K562 (cell line): ENCODE measurements around the gene GALNT18. TPM values are rescaled to one million over a fixed set of nuclear protein-coding genes. Genes with fewer than 3 reads are reported as not detected.

Experiments
- ATAC-seq: fragments of 200-7000 bp; cut with Tn5 transposase; 3 replicates; pipeline ENCODE4 v1.9.1; 2020; ENCODE audit warnings: moderate library complexity
- BruUV-seq: library from RNA; stranded (reverse); fragments of 400-500 nt; replicated peaks from 2 replicates; lab custom pipeline; 2021; lab: Mats Ljungman, UMichigan
- CTCF ChIA-PET: fragments of 300-600 bp; formaldehyde crosslinking; extraction: SDS; loops from one replicate; lab custom pipeline; 2021; ENCODE audit warnings: low intra/inter-chr PET ratio; lab: Yijun Ruan, JAX
- POLR2A ChIA-PET: fragments of 300-600, 350-650 bp; sonication (Branson Sonifier 250); formaldehyde crosslinking; extraction: SDS; loops from one replicate; lab custom pipeline; 2021; ENCODE audit warnings: antibody characterized with exemption, inconsistent platforms; lab: Yijun Ruan, JAX
- DNase-seq, 4 experiments: peaks; one replicate each; pipeline versions ENCODE4 v3.0.0 to v3.0.0-alpha.2; 2011 to 2018; ENCODE audit warnings: low spot score in 3 of 4, mixed read lengths in 3 of 4; ENCODE audit errors: extremely low read depth in 1 of 4
- FAIRE-seq: peaks from 2 replicates; lab custom pipeline; 2011; peaks lifted over from hg19 to GRCh38; lab: Jason Lieb, UNC
- H2AFZ ChIP-seq: 2 replicates; pipeline ENCODE4 v1.6.0; 2011; ENCODE audit warnings: low read depth, low read length, control low read depth, inconsistent platforms
- H3K27ac ChIP-seq: fragments of 200-600 bp; 3 replicates; pipeline ENCODE4 v1.8.0; 2011; ENCODE audit warnings: low read depth, mild to moderate bottlenecking, control low read depth, inconsistent platforms, low read length, moderate library complexity, mixed read lengths; ENCODE audit errors: extremely low read depth
- H3K27me3 ChIP-seq, 2 experiments: fragments of 300-600 bp in 1 of 2; 2 replicates in 1 of 2; 3 replicates in 1 of 2; pipeline versions ENCODE4 v1.6.0 to v1.8.0; 2011; ENCODE audit warnings: inconsistent platforms in 2 of 2, low read length in 2 of 2, mild to moderate bottlenecking in 1 of 2, mixed read lengths in 1 of 2, moderate library complexity in 1 of 2; ENCODE audit not compliant: control insufficient read depth in 2 of 2, insufficient read depth in 2 of 2
- H3K36me3 ChIP-seq: fragments of 300-600 bp; 3 replicates; pipeline ENCODE4 v1.8.0; 2011; ENCODE audit warnings: mild to moderate bottlenecking, low read length, inconsistent platforms; ENCODE audit not compliant: control insufficient read depth, insufficient read depth
- H3K4me1 ChIP-seq, 2 experiments: fragments of 200-600 bp in 1 of 2; replicated peaks in 1 of 2; 2 replicates in 1 of 2; 3 replicates in 1 of 2; pipeline versions ENCODE4 v1.5.1 to v1.8.0; 2011; ENCODE audit warnings: inconsistent platforms in 2 of 2, low read length in 2 of 2, mild to moderate bottlenecking in 1 of 2, mixed read lengths in 1 of 2, moderate library complexity in 1 of 2; ENCODE audit not compliant: control insufficient read depth in 2 of 2, insufficient read depth in 2 of 2
- H3K4me2 ChIP-seq: 2 replicates; pipeline ENCODE4 v1.6.1; 2011; ENCODE audit warnings: low read length, control low read depth, inconsistent platforms, mixed read lengths; ENCODE audit not compliant: insufficient read depth
- H3K4me3 ChIP-seq: fragments of 200-600 bp; sonication (generic), shearing (Covaris generic); 2 replicates; pipeline ENCODE4 v1.5.1; 2016; ENCODE audit warnings: control low read depth, inconsistent platforms
- H3K79me2 ChIP-seq: fragments of 200-600 bp; 3 replicates; pipeline ENCODE4 v1.8.0; 2011; ENCODE audit warnings: low read length, inconsistent platforms; ENCODE audit not compliant: control insufficient read depth, insufficient read depth
- H3K9ac ChIP-seq, 2 experiments: 2 replicates each; pipeline versions ENCODE4 v1.6.0 to v1.6.1; 2011; ENCODE audit warnings: low read depth in 2 of 2, low read length in 2 of 2, control low read depth in 1 of 2, inconsistent platforms in 1 of 2, mild to moderate bottlenecking in 1 of 2, mixed read lengths in 1 of 2; ENCODE audit not compliant: insufficient read depth in 1 of 2
- H3K9me1 ChIP-seq: one replicate; pipeline ENCODE4 v1.6.0; 2011; ENCODE audit warnings: inconsistent platforms, mild to moderate bottlenecking, low read length, moderate library complexity; ENCODE audit not compliant: control insufficient read depth, insufficient read depth
- H3K9me3 ChIP-seq: replicated peaks from 2 replicates; pipeline ENCODE4 v1.5.1; 2011; ENCODE audit warnings: low read depth, low read length, inconsistent platforms; ENCODE audit not compliant: control insufficient read depth, insufficient read depth
- H4K20me1 ChIP-seq: replicated peaks from 2 replicates; pipeline ENCODE4 v1.6.1; 2011; ENCODE audit warnings: low read length, inconsistent platforms, mixed read lengths; ENCODE audit not compliant: control insufficient read depth, insufficient read depth
- NCOA1 ChIP-seq: fragments of 450-650 bp; IDR thresholded peaks from 2 replicates; pipeline ENCODE4 v1.6.1; 2016; ENCODE audit warnings: low read depth
- NCOA2 ChIP-seq, 2 experiments: fragments of 450-650 bp; IDR thresholded peaks; 2 replicates each; pipeline ENCODE4 v1.6.1; 2018; ENCODE audit warnings: mild to moderate bottlenecking in 2 of 2, moderate library complexity in 1 of 2; ENCODE audit not compliant: partially characterized antibody in 2 of 2
- SRSF1 ChIP-seq: fragments of 200-400 bp; formaldehyde crosslinking; IDR thresholded peaks from 2 replicates; pipeline ENCODE4 v1.6.1; 2017; ENCODE audit warnings: mild to moderate bottlenecking, low read depth, low read length, moderate library complexity
- ZNF395 ChIP-seq: fragments of 200-800 bp; sonication (Bioruptor generic); IDR thresholded peaks from 2 replicates; pipeline ENCODE4 v1.6.1; 2017; ENCODE audit warnings: missing genetic modification characterization, missing compliant biosample characterization
- ZNF444 ChIP-seq: fragments of 250-450 bp; sonication (Bioruptor Pico); IDR thresholded peaks from 2 replicates; pipeline ENCODE4 v1.4.0; 2020; ENCODE audit warnings: mild to moderate bottlenecking, moderate library complexity
- ZNF644 ChIP-seq: fragments of 200-800 bp; sonication (Bioruptor generic); IDR thresholded peaks from 2 replicates; pipeline ENCODE4 v1.6.1; 2016; ENCODE audit warnings: low read depth, missing genetic modification characterization, missing compliant biosample characterization
- WGBS: fragments of 100-300 bp; shearing (Covaris generic); methylation state at CpG from one replicate; pipeline ENCODE4 v1.1.6; 2016; ENCODE audit warnings: low coverage, mixed read lengths; ENCODE audit not compliant: insufficient coverage; ENCODE audit errors: missing lambda C conversion rate; 5-methylcytosine and 5-hydroxymethylcytosine counted together
- in situ Hi-C: fragments of 300-500 bp; cut with MboI; formaldehyde crosslinking; loops from 4 replicates; pipeline ENCODE4 v1.15.0; 2018; ENCODE audit warnings: inconsistent platforms, mixed read lengths
- intact Hi-C: fragments of 100-400 bp; cut with micrococcal nuclease; formaldehyde crosslinking; loops from 2 replicates; pipeline ENCODE4 v1.14.2; 2022
- polyA plus RNA-seq, 8 experiments: library from polyadenylated mRNA; depleted of rRNA in 4 of 8; stranded (reverse) in 5 of 8; unstranded in 3 of 8; fragments of >200 nt; fragmentation: Nextera tagmentation in 2 of 8; fragmentation: Illumina TruSeq in 1 of 8; extraction: Ambion mirVana in 2 of 8; extraction: Trizol in 1 of 8; gene quantifications; 2 replicates each; pipeline versions ENCODE4 v1.2.1 to v1.2.3, GENCODE V29; 2011 to 2014; ENCODE audit warnings: inconsistent platforms in 1 of 8, missing spikeins in 1 of 8
- total RNA-seq, 7 experiments: library from RNA; depleted of rRNA in 6 of 7; stranded (reverse); fragments of >200 nt in 6 of 7; fragmentation: Illumina TruSeq in 2 of 7; extraction: Trizol in 2 of 7; gene quantifications; 2 replicates each; pipeline versions ENCODE4 v1.2.1 to v1.2.3, GENCODE V29; 2011 to 2021; ENCODE audit warnings: low replicate concordance in 1 of 7

GALNT18 gene
- total and polyA plus RNA-seq, 9 of the 15 experiments (the other 6 are each of a cell fraction or from before 2014, with no cell fraction given): not detected

- Histone ChIP-seq H3K27me3 (peaks cover 0 to 36% of the 10 kb centered on the region in 2 experiments; a peak in 2 of 5 replicates), H3K9me1 (no peaks in the 10 kb centered on the region), H3K4me1 (no peaks in the 10 kb centered on the region), H3K4me3 (no peak overlapping the region), H2AFZ (no peak overlapping the region), H3K79me2 (no peaks in the 10 kb centered on the region), H3K9me3 (no peaks in the 10 kb centered on the region), H3K27ac (no peak overlapping the region), H3K36me3 (no peaks in the 10 kb centered on the region), H3K4me2 (no peak overlapping the region), H3K9ac (no peak overlapping the region), H4K20me1 (0 out of 2 replicates have a peak, but pooled peaks cover 3% of the 10 kb centered on the region)
- no TSS peak for BruUV-seq
- intact Hi-C loops (no loop called here), in situ Hi-C loops (no loop called here)
- FAIRE-seq: no peak
- ATAC-seq: no peak
- POLR2A ChIA-PET: interaction anchor here (0.6 kb wide), 1 partner anchor 626 kb away, joined by 3 read pairs; no protein-coding TSS in a partner anchor
- TF ChIP-seq NCOA1 (no peak), SRSF1 (no peak), ZNF644 (tag) (no peak), ZNF444 (CRISPR knock-in tag) (no peak), NCOA2 (IDR thresholded peaks at IDR 0.05; ENCODE audit: partially characterized antibody in 2 of 2) (no peak), ZNF395 (CRISPR knock-in tag) (no peak)
- CTCF ChIA-PET: no interaction called here
- no peak for DNase-seq
- WGBS: 0% methylated on average over 3 of the region's 3 CpGs
Measured at GRCh38 chr11:11296434-11296833, 325.4 kb downstream of the GALNT18 start.
